Bronchial epithelial cell (primary cell): ENCODE data around the gene LENG8. TPM values are rescaled to one million over a fixed set of nuclear protein-coding genes. Genes with fewer than 3 reads are reported as not detected.

Experiments
- DNase-seq: peaks from one replicate; pipeline ENCODE4 v3.0.0-alpha.2; 2010; ENCODE audit warnings: low read depth
- FAIRE-seq: peaks from 2 replicates; lab custom pipeline; 2011; peaks lifted over from hg19 to GRCh38; lab: Jason Lieb, UNC
- H3K27me3 ChIP-seq: 2 replicates; pipeline ENCODE4 v1.5.1; 2011; ENCODE audit warnings: low read length; ENCODE audit not compliant: control insufficient read depth, insufficient read depth
- H3K36me3 ChIP-seq: 2 replicates; pipeline ENCODE4 v1.5.1; 2011; ENCODE audit warnings: low read length; ENCODE audit not compliant: control insufficient read depth, insufficient read depth
- H3K4me3 ChIP-seq: 2 replicates; pipeline ENCODE4 v1.5.1; 2011; ENCODE audit warnings: mild to moderate bottlenecking, low read depth, low read length, control low read depth
- CTCF ChIP-seq: IDR thresholded peaks from 2 replicates; pipeline ENCODE4 v1.5.1; 2011; ENCODE audit warnings: mild to moderate bottlenecking, moderate library complexity, low read length, control low read depth, inconsistent platforms; ENCODE audit not compliant: insufficient read depth, severe bottlenecking
- total RNA-seq: library from RNA; depleted of rRNA; stranded (reverse); fragments of >200 nt; gene quantifications from 2 replicates; pipeline ENCODE4 v1.2.1, GENCODE V29; 2014

The LENG8 gene
- total RNA-seq, 1 donor from 2014 or later = 26.3 TPM

- H3K36me3 ChIP-seq = no peaks in the 10 kb centered on the region
- no peak for DNase-seq
- FAIRE-seq = no peak
- no peak for TF ChIP-seq CTCF
- no peak overlapping the region for H3K4me3 ChIP-seq
- H3K27me3 ChIP-seq = no peaks in the 10 kb centered on the region
Observed at GRCh38 chr19:54429545-54430227, 19.3 kb upstream of the LENG8 start.

- FAIRE-seq (no peak), DNase-seq (no peak)
- no peaks in the 10 kb centered on the region for H3K36me3 ChIP-seq
- H3K27me3 ChIP-seq = no peaks in the 10 kb centered on the region
- peak; percentile 19 for TF ChIP-seq CTCF
- H3K4me3 ChIP-seq = no peak overlapping the region
Observed at GRCh38 chr19:54430306-54431254, 18.4 kb upstream of the LENG8 start.

- H3K27me3 ChIP-seq = no peaks in the 10 kb centered on the region
- no peak overlapping the region for H3K4me3 ChIP-seq
- TF ChIP-seq CTCF = no peak
- peak; percentile 22 for DNase-seq
- no peak for FAIRE-seq
- no peaks in the 10 kb centered on the region for H3K36me3 ChIP-seq
Observed at GRCh38 chr19:54431255-54431838, 17.7 kb upstream of the LENG8 start.

GRCh38 chr19:54432144-54432738 lies 16.8 kb upstream of the LENG8 start:
- TF ChIP-seq CTCF = no peak
- peak; percentile 84 for DNase-seq
- H3K4me3 ChIP-seq = no peak overlapping the region
- no peaks in the 10 kb centered on the region for H3K27me3 ChIP-seq
- H3K36me3 ChIP-seq = no peaks in the 10 kb centered on the region
- FAIRE-seq = no peak

GRCh38 chr19:54433697-54434096 lies 15.3 kb upstream of the LENG8 start:
- Histone ChIP-seq H3K36me3 (peaks cover under 1% of the 10 kb centered on the region), H3K4me3 (no peak overlapping the region), H3K27me3 (no peaks in the 10 kb centered on the region)
- TF ChIP-seq CTCF = no peak
- FAIRE-seq (no peak), DNase-seq (no peak)
